Renal pelvis (tissue), 4 donors: ENCODE measurements around the gene IFNGR1. TPM values are rescaled to one million over a fixed set of nuclear protein-coding genes. Genes with fewer than 3 reads are reported as not detected.
A peak's percentile ranks its signal among the peaks of the same experiment; 100 is the strongest.
"Not testable (repeated sequence)": the region's sequence is repeated elsewhere in the genome, so short reads cannot be mapped to it uniquely, and the experiment has no call there.

Experiments
- DNase-seq: peaks from one replicate; pipeline ENCODE4 v3.0.0-alpha.2; 2013
- polyA plus RNA-seq, 3 donors: library from polyadenylated mRNA; unstranded; fragments of 120-200 nt; gene quantifications; one replicate each; pipeline ENCODE4 v1.2.1, GENCODE V29; 2013; ENCODE audit not compliant: insufficient read length in 3 of 3

Gene IFNGR1
- polyA plus RNA-seq, 3 donors = 52.2 to 58.6 (median 55.6) TPM

- no peak for DNase-seq
Measured at GRCh38 chr6:137216875-137217553, 2.2 kb downstream of the IFNGR1 start.

GRCh38 chr6:137216106-137216505 is 3.1 kb downstream of the IFNGR1 start:
- no peak for DNase-seq

- DNase-seq = not testable (repeated sequence)
Measured at GRCh38 chr6:137215630-137216029, 3.6 kb downstream of the IFNGR1 start.

- DNase-seq = no peak
Measured at GRCh38 chr6:137214931-137215330, 4.3 kb downstream of the IFNGR1 start.

- no peak for DNase-seq
Measured at GRCh38 chr6:137213813-137214212, 5.4 kb downstream of the IFNGR1 start.

GRCh38 chr6:137213331-137213740 is 5.8 kb downstream of the IFNGR1 start:
- DNase-seq = no peak

GRCh38 chr6:137211910-137212309 is 7.3 kb downstream of the IFNGR1 start:
- DNase-seq = no peak

- no peak for DNase-seq
Measured at GRCh38 chr6:137210903-137211302, 8.3 kb downstream of the IFNGR1 start.

- DNase-seq = no peak
Measured at GRCh38 chr6:137208279-137208678, 10.9 kb downstream of the IFNGR1 start.

- not testable (repeated sequence) for DNase-seq
Measured at GRCh38 chr6:137207457-137207856, 11.7 kb downstream of the IFNGR1 start.

- DNase-seq = no peak
Measured at GRCh38 chr6:137206577-137206976, 12.6 kb downstream of the IFNGR1 start.

- no peak for DNase-seq
Measured at GRCh38 chr6:137203256-137203655, 15.9 kb downstream of the IFNGR1 start.

- no peak for DNase-seq
Measured at GRCh38 chr6:137202078-137202477, 17.1 kb downstream of the IFNGR1 start.

GRCh38 chr6:137201006-137201405 is 18.2 kb downstream of the IFNGR1 start:
- no peak for DNase-seq

- DNase-seq = no peak
Measured at GRCh38 chr6:137200288-137200687, 18.9 kb downstream of the IFNGR1 start.

GRCh38 chr6:137197684-137198645 is 21.2 kb downstream of the IFNGR1 start:
- DNase-seq = no peak

- no peak for DNase-seq
Measured at GRCh38 chr6:137193256-137194070, 25.7 kb downstream of the IFNGR1 start.

- no peak for DNase-seq
Measured at GRCh38 chr6:137192821-137193220, 26.4 kb downstream of the IFNGR1 start.

- DNase-seq = peak; percentile 43
Measured at GRCh38 chr6:137191670-137192069, 27.5 kb downstream of the IFNGR1 start.

- no peak for DNase-seq
Measured at GRCh38 chr6:137191236-137191635, 27.9 kb downstream of the IFNGR1 start.

- DNase-seq = no peak
Measured at GRCh38 chr6:137190583-137191094, 28.5 kb downstream of the IFNGR1 start.

- no peak for DNase-seq
Measured at GRCh38 chr6:137188855-137189254, 30.3 kb downstream of the IFNGR1 start.
